GM13976 (cell line): Measurements from ENCODE around the gene MED14.

Experiments
- DNase-seq: peaks from one replicate; pipeline ENCODE4 v3.0.0; 2012; ENCODE audit warnings: low spot score
- CTCF ChIP-seq: IDR thresholded peaks from 2 replicates; pipeline ENCODE4 v1.5.1; 2012; ENCODE audit warnings: borderline replicate concordance, mild to moderate bottlenecking; ENCODE audit not compliant: insufficient read depth; ENCODE audit errors: extremely low read depth, missing control alignments, control extremely low read depth
- in situ Hi-C: fragments of 300-500 bp; cut with MboI; formaldehyde crosslinking; loops from one replicate; pipeline ENCODE4 v1.12.0; 2022; ENCODE audit warnings: low sequenced_read_pairs, mixed read lengths, inconsistent platforms; ENCODE audit not compliant: unreplicated experiment

The MED14 gene

DNA sequence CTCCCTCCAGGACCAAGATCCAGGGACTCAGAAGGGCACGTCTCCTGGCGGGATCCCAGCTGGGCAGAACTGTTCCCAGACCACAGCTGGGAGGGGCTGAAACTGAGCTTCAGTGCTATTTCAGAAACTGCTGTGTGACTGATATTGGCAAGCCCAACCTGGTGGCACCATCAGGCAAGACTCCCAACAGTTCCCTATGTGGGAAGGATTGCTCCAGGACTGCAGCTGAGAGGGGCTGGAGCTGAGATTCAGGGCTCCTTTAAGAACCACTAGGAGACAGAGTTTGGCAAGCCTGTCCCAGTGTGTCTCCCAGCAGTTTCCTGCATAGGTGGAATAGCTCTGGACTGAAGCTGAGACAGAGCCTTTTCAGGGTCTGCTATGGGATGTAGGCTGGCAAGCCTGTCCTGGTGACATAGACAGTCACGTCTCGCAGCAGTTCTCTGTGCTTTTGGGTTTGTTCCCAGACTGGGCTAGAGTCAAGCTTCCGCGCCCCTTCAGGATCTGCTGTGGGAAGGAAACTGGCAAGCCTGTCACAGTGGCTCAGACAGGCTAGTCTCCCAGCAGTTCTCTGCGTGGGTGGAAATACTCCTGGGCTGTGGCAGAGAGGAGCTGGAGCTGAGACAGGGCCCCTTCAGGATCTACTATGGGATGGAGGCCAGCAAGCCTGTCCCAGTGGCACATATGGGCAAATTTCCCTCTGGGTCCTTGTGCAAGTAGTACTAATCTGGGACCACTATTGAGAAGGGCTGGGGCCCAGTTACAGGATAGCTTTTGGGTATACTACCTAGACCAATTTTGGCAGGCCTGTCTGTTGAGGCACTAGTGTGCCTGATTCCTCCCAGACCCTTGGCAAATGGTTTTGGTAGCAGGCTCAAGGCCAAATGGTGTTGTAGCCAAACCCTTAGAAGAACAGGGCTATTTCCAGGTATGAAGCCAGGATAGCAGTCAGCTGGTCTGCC is 20.2 kb upstream of the MED14 start:
- in situ Hi-C loops, result no loop called here
- no peak for DNase-seq
- no peak for TF ChIP-seq CTCF

DNA sequence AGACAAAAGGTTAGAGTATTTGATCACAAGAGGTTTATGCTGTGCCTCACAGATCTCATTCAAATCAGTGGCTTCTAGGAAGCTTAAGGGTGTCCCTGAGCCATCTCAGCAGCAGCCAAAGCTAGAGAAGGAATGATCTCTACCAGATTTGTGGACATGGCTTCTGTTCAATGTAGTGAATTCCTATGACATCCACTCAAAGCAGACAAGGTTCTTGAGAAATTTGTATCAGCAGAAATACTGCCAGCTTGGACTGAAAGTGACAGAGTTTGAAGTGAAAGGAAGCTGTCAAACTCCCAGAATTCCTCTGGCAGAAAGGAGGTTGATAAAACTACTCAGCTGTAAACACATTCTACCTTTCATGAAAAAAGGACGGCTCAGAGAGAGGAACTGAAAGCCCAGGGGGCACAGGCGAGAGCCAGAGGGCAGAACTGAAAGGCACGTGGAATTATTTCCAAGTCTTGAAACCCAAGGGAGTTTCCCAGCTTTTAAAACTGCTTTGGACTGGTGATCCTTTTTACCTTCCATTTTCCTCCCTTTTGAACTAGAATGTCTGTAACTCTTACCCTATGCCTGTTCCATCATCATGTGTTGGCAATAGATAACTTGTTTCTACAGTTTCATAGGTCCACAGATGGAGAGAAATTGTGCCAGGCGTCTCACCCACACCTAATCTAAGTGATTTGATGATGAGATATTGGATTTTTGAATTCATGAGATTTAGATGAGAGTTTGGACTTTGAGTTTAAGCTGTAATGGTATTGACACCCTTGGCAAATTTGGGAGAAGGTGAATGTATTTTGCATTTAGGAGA is 14.5 kb upstream of the MED14 start:
- DNase-seq, result no peak
- TF ChIP-seq CTCF, result no peak
- in situ Hi-C loops, result no loop called here

- in situ Hi-C loops, result no loop called here
- DNase-seq, result no peak
- no peak for TF ChIP-seq CTCF
Measured at GRCh38 chrX:40748977-40749376, 13.6 kb upstream of the MED14 start.

DNA sequence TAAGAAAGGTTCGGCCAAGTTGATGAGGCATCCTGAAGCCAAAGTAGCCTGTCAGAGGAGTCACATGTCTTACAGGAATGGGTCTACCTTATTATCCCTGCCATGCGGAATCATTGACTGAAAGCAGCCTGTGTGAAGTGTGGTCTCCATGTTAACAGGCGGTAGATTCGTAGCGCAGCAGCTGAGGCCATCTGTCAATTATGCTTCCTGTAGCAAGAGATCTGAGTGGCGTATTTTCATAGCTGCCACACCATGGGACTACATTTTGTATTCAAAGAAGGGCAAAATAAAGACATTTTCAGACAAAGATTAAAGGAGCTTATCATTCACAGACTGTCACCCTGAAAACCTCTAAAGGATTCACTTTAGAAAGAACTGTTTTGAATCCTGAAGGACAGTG is 11.2 kb upstream of the MED14 start:
- TF ChIP-seq CTCF, result no peak
- no peak for DNase-seq
- in situ Hi-C loops, result no loop called here

DNA sequence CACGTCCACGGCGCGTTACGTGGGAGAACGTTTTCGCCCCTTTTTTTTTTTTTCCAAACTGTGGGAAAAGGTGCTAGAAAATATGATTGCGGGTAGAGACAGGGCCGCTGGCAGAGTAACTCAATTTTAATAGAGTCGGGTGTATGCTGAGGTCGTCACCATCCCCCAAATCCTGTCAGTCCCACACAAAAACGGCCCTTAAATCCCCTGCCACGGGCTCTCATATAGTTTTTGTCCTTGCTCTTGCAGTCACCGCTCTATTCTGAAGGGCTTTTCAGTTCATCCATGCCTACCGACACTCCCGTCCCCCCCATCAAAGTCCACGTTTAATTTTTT is 796 bp upstream of the MED14 start:
- in situ Hi-C loops, result no loop called here
- no peak for DNase-seq
- TF ChIP-seq CTCF, result no peak

GRCh38 chrX:40734971-40735324 is 394 bp downstream of the MED14 start:
- no peak for DNase-seq
- no peak for TF ChIP-seq CTCF
- in situ Hi-C loops, result no loop called here
